HG03196 (cell line): ENCODE results near the gene NDUFS8.
"Not testable (repeated sequence)": the region's sequence is repeated elsewhere in the genome, so short reads cannot be mapped to it uniquely, and the experiment has no call there.

Experiments used
- ATAC-seq: cut with Tn5 transposase; IDR thresholded peaks from one replicate; pipeline ENCODE4 v1.9.1; 2021; ENCODE audit not compliant: unreplicated experiment

The NDUFS8 gene

DNA sequence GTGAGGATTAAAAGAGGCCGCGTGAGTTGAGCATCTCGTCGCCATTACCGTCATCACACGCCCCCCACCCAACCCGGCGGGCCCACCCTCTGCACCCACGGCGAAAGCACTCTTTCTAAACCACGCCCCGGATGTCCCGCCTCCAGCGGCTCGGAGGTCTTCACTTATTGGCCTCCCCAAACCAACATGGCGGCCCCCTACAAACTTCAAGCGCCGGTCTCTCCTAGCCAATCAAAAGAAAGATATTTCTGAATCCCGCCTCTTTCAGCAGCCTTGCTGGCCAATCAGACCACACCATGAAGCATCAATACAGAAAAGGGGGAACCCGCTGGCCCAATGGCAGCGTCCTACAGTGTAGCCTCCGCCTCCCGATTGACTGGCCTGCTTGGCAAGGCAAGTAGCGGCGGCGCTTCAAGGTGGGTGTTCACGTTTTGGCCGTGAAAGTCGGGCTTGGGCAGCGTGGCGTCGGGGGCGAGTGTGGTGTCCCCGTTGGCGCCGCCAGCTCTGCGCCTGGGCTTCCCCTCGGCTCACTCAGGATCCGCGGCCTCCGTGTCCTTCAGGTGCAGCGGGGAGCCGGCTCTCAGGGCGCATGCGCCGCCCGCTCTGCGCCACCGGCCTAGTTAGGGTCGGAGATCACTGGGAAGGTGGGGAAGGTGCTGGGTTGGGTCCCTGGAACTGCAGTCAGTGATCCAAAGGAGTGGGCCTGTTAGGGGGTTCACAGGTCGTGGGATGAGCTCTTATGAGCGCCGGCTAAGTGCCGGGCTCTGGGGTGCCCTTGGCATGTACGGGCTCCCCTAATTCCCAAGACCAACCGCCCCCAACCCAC lies at the start of gene NDUFS8:
TSS of gene NDUFS8 (plus strand) at position 364 of the 826 bp plus-strand sequence. CDS start 1,471 bp downstream, outside the sequence.
- ATAC-seq: peak; percentile 86

DNA sequence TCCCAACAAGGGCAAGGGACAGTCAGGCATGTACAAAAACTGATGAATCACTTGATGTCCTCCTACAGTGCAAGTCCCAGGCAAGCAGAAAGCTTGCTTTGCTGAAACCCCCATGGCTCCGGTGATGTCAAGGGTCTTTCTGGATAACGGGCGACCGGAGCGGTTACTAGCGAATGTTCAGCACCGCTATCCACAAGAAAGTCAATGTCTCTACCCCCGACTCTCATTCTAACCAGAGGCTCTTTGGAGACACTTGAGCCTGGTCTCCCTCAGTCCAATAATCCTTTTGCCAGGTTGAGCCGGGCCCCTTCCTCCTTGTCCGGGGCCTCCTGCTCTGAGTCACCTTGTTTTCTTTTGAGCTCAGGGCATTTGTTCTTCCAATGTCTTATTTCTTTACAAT lies 49.3 kb upstream of the NDUFS8 start:
- not testable (repeated sequence) for ATAC-seq

DNA sequence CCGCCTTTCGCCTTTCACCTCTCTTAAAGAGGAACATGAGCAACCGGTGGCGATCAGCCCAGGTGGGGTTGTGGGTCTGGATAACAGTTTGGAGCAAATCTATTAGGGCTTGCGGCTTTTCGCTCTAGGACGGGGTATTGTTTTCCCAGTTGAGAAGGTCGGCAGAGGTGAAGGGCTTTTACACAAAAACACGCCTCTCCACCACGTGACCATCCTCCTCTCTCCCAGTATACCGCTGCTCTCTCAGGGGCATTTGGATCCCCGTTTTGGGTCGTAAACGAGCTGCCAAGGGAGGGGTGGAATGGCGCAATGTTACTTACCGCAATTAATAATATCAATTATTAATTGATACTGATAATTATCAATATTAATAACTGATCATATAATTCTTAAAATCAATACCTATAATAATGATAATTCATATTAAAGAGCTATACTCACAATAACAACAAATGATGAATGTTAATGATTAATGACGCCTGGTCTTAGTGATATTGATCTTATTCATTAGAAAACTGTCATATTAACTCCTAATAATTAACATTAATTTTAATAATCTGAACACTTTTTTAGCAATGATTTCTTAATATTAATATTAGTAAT lies 48.1 kb upstream of the NDUFS8 start:
- not testable (repeated sequence) for ATAC-seq

DNA sequence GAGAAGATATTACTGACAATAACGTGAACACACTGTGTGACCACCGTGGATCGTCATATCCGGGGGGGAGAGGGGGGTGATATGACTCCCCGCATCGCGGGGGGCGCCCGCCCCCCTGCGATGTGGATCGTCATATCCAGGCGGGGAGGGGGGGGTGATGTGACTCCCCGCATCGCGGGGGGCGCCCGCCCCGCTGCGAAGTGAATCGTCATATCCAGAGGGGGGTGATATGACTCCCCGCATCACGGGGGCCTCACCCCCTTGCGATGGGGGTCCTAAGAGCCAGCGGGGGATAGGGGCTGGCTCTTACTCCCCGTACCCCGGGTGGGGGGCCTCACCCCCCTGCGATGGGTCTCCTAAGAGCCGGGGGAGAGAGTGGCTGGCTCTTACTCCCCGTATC lies 46.5 kb upstream of the NDUFS8 start:
- ATAC-seq: no peak

DNA sequence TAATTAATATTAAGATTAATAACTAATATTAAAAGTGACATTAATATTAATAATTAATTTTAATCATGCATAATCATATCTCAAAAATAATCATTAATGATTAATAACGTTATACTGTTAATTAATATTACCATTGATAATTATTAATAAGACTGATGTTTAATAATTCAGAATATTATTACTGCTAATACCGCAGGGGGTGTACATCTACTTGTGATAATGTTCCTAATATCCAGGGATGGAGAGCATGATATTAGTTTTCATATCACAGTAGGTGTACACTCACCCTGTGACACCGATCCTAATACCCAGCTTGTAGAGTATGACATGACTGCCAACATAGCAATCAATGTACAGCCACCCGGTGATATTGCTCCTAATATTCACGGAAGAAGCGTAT lies 45.2 kb upstream of the NDUFS8 start:
- ATAC-seq: not testable (repeated sequence)

DNA sequence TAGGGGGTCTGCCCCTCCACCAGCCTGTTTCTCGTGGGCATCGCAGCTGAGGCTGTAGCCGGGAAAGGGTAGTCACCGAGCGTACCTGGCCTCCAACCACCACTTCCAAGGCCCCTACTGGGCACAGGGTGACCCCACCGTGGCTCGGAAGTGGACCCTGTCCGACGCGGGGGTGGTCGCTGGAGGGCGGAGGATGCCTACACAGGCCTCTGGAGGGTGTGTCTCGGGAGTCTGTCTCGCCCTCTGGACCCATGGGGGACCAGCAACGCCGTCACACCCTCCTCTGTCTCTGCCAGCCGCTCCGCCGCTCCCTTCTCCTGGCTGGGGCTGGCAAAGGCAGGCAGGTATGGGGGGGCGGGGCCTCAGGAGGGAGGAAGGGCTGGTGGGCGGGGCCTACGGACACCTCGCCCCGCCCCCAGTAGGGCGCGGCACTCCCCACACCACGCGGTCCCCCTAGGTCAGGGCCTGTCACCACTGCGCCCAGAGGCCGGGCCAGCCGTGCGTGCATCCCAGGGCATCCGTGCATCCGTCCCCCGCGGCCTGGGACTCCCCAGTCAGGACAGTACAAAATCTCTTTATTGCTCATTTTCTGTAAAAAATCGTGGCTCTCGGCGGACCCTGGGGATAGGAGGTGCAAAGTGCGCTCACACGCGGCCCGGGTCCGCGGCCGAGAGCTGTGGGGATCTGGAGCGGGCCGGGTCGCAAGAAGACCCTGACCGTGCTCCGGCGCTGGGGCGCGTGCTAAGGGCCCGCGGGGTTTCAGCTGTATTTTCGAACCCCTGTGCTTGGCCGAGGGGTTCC lies 39.7 kb upstream of the NDUFS8 start:
- ATAC-seq: not testable (repeated sequence)

DNA sequence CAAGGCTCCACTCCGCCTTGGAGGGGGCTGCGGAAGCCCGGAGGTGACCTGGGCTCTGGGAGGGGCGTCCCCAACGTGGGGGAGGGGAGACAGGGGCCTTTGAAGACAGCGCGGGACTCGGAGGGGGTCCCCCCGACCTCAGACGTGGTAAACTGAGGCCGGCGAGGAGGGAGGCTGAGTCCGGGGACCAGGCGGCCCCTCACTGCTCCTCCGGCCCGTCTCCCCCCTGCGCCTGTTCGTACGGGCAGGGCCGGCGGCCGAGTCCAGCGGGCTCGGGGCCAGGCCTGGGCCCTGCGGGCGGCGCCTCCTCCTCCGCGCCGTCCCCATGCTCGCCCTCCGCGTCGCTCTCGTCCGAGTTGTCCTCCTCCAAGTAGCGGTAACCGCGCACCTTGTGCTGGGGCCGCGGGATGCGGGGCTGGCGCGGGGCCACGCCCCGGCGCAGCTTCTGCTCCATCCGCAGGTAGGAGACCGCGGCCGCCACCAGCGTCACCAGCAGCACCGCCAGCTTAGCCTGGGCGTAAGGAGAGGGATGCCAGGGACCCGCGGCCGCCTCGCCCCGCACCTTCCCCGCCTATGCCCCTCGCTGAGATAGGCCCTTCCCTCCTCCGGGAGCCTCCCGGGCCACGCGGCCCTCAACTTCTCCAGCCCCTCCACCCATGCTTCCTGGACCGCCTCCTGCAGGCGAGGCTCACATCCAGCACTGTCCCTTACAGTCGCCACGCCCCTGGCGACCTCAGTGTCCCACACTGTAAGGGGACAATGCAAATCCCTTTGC lies 38.9 kb upstream of the NDUFS8 start:
- not testable (repeated sequence) for ATAC-seq

DNA sequence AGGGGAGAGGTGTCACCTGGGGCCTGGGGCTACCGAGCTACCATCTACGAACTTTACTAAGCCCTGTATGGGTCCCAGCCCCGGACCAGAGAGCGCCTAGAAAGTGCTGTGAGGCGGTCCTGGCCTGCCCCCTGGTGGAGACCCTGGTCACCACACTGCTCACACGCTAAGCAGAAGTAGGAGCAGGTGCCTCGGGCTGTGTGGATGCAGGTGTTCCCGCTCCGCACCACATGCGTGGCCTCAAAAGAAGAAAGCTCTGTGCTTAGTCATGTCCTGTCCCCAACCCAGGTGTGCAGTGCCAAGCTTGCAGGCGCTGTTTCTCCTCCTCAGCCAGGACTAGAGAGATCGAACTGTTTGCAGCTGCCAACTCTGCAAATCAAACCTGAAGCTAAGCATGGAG lies 36.7 kb upstream of the NDUFS8 start:
- ATAC-seq: not testable (repeated sequence)

DNA sequence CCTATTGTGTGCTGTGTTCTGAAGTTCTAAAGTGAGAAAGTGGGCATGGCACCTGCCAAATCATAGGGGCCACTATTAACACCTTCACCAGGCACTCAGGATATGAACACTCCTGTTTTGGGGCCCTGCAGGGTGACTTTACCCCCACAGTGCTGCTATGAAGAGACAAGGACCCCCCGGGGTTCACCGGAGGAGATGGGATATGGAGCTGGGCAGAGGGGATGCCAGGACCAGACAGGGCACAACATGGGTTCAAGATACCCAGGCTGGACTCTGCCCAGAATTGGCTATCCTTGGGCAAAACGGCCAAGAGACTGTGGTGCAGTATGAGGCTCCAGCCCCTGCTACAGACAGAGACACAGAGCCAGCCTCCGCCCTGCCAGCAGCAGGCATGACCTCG lies 36.1 kb upstream of the NDUFS8 start:
- ATAC-seq: not testable (repeated sequence)

DNA sequence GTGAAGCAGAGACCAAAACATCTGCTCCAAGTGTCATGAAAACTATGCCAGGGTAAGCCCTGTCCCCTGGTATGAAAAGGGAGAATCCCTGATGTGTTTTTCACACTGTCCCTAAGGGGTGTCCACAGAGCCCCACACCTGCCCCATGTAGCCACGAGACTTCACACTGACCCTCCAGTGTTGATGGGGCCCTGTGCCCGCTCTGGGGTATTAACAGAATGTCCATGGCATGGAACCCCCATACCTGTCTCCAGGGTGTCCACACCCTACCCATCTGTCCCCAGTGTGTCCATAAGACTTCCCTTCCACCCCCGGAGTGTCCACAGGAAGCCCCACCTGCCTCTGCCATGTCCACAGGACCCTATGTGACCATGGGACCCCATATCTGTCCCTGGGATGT lies 35.4 kb upstream of the NDUFS8 start:
- ATAC-seq: not testable (repeated sequence)

DNA sequence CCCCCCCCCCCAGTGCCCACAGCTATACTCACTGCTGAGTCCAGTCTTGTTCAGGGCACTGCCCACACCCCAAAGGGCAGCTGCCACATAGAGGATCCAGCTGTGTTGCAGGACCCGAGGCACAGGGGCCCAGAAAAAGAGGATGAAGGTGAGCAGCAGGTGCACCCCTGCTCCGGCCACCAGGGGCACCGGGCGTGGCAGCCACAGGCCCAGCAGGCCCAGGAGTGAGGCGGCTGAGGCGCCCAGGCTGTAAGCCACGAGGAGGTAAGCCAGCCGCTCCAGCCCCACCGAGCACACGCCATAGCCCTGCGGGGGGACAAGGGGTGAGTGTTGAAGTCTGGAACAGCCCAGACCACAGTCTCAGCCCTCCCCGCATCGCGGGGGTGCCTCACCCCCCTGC lies 34.9 kb upstream of the NDUFS8 start:
- not testable (repeated sequence) for ATAC-seq

DNA sequence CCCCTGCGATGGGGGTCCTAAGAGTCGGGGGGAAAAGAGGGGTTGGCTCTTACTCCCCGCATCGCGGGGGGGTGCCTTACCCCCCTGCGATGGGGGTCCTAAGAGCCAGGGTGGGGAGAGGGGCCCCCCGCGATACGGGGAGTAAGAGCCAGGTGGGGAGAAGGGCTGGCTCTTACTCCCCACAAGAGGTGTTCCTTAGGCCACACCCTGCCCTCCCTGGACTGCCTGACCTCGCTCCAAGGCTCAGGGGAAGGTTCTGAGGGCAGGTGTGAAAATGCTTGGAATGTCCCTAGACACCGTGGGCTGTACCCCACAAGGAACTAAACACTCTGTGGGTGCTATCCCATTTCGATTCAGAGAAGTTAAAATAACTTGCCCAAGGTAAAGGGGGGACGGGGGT lies 34.4 kb upstream of the NDUFS8 start:
- no peak for ATAC-seq

DNA sequence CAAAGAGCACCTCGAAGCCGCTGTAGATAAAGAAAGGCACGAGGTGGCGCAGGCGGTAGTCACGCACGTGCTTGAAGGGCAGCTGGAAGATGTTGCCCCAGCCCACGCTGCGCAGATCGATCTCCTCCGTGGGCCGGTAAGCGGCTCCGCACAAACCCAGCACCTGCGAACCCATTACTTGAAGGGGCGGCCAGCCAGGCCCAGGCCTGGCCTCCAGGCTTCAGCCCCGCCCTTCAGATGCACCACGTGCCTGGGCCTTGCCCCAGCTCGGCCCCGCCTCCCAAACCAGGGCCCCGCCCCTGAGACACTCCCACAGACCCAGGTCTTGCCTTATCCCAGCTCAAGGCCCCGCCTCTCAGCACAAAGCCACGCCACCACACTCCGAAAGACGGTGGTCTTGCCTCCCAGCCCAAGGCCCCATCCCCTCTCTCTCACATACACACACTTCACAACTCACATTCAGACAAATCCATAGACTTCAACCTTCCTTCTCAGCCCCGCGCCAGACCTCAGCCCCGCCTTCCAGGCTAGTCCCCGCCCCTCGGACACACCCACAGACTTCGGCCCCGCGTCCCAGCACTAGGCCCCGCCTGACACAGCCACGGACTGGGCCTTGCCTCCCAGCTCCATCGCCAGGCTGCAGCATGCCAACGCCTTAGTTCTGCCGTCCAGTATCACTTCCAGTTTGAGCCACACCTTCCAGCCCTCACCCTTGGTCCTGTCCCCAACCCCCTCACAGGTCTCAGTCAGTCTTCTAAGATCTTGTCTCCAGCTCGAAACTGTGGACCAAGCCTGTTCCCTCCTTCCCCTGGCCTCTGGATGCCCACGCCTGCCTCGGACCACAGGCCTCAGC lies 33.6 kb upstream of the NDUFS8 start:
- no peak for ATAC-seq

DNA sequence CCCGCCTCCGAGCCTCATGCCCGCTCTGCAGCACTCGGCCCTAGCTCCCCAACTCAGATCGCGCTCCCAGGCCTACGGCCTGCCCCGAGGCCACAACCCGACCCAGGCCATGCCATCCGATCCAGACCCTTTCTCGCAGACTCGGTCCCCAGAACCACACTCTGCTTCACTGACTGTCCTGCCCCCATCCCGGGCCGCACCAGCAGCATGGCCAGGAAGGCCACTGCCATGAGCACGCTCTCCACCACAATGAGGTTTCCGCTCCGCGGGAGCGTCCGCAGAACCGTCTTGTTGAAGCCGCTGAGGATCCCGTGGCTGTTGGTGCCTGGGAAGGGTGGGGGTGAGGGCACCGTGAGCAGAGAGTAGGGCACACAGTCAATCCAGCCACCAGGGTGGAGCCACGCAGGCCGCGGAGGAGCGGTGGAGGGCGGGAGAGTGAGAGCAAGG lies 33.0 kb upstream of the NDUFS8 start:
- ATAC-seq: no peak

DNA sequence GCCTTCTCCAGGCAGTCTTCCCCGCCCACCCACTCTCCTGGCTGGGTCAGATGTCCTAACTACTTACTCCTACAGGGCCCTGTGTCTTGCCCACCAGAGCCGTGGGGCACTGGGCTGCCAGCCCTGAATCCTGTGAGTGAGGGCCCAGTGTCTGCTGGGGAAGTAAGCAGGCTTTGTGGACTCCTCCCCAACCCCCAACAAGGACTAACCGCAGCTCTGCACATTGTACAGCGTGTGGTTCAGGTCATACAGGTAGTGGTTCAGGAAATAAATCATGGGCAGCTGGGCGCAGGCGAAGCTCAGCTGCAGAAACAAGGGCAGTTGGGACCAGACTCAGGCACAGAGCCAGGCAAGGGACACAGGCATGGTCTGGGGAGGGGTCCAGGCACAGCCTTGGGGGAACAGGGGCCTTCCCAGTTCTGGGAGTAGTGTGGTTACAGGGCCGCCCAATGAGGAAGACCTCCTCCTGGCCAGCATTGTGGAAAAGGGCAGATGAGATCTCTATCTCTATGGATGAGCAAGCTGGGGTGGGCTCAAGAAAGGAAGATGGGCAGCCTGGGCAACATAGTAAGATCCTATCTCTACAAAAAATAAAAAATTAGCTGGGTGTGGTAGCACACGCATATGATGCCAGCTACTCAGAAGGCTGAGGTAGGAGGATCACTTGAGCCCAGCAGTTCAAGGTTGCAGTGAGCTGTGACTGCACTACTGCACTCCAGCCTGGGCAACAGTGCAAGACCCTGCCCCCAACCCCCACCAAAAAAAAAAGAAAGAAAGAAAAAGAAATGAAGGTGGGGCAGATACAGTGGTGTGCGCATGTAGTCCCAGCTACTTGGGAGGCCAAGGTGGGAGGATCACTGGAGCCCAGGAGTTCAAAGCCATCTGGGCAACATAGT lies 32.1 kb upstream of the NDUFS8 start:
- no peak for ATAC-seq

DNA sequence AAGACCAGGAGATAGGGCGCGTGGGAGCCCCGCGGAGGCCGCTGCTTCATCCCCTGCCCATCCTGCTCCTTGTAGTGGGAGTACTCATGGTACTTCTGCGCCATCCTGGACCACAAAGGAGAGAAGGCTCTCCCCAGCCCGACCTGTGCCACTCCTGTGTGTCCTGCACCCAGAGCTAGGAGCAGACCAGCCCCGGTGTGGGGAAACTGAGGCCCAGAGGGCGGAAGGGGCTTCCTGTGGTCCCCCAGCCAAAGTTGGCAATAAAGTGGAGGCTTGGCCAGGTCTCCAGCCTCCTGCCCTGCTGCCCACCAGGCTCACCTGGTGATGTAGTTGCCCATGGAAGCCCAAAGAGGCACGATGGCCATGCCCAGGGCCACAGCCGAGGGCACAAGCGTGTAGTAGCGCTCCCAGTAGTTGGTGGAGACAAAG lies 31.3 kb upstream of the NDUFS8 start:
- ATAC-seq: no peak

DNA sequence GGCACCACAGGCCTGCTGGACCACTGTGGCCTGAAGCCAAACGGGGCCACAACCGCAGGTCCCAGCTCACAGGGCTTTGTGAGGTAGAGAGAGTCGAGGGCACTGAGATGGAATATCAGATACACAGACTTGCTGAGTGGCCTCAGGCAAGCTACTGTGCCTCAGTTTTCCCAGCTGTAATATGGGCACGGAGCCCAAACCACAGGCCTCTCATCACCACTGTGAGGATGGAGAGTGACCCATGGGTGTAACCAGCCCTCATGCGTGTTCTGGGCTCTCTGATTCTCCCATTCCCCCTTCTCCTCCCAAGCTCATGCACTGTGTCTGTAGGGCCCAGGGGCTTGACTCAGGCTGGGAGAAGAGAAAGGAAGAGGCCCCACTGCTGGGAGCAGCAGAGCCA lies 30.8 kb upstream of the NDUFS8 start:
- ATAC-seq: no peak

DNA sequence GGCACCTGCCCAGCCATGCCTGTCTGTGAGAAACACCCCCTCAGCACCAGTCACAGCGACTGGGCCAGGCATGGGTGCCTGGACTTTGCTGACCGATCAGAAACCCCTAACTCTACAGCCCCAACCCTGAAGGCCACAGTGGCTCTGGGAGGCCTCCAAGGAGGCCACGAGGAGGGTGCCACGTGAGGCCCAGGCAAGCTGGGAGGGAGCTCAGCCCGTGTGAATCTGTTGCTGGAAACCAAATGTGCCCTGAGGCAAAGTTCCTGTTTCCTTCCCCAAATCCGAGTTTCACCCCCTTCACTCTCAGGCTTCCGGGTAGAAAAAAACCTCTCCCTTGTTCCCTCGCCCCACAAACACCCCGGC lies 27.9 kb upstream of the NDUFS8 start:
- peak; percentile 18 for ATAC-seq
